ENCODE data around the gene ARHGEF25. TPM values are rescaled to one million over a fixed set of nuclear protein-coding genes. Genes with fewer than 3 reads are reported as not detected.
"Not testable (repeated sequence)": the region's sequence is repeated elsewhere in the genome, so short reads cannot be mapped to it uniquely, and the experiment has no call there.

The ARHGEF25 gene
- 10 to 100 TPM; 73.8 to 77.0 TPM for total RNA-seq

DNA sequence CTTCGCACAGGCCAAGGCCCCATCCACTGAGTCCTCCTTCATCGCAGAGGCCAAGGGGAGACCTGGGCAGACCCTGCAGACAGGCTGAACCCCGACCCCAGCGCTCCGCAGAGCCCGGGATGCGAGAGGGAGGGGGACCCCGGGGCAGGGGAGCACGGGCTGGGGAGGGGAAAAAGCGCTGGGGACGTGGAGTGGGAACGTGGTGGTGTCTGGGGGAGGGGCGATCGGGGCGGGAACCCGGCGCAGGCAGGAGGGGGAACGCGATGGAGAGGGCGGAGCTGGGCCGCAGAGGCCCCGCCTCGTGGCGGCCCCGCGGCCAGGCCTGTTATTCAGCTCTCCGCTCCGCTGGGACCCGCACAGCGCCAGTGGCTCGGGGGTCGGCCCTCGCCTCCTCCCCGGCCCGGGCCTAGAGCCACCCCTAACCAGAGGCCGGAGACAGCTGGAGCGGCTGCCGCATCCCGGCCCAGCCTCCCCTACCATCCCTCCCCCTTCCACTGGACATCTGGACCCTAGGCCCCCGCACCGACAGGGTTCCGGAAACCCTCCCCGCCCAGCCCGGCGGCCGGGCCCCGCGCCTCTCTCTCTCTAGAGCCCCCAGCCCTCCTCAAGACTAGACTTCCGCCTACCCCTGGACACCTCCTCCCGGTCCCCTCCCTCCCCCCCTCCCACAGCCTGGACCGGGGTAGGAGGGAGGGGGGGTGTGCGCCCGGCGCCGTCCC lies at the start of gene ARHGEF25:
Gene ARHGEF25 (plus strand): TSS at position 328 of the 719 bp plus-strand sequence. CDS start 460 bp downstream, outside the sequence.
- H3K27ac ChIP-seq, result peak within 1 kb of the TSS; percentile 97 to 99
- DNase-seq (ENCODE audit: low spot score) (no peak), ATAC-seq (ENCODE audit: insufficient number of reproducible peaks, low FRiP score, low read depth) (peak; percentile 63)
- H3K27me3 ChIP-seq (replicated peaks; ENCODE audit: insufficient read depth), result no peaks in the 10 kb centered on the region
- TF ChIP-seq, protein P1, sequence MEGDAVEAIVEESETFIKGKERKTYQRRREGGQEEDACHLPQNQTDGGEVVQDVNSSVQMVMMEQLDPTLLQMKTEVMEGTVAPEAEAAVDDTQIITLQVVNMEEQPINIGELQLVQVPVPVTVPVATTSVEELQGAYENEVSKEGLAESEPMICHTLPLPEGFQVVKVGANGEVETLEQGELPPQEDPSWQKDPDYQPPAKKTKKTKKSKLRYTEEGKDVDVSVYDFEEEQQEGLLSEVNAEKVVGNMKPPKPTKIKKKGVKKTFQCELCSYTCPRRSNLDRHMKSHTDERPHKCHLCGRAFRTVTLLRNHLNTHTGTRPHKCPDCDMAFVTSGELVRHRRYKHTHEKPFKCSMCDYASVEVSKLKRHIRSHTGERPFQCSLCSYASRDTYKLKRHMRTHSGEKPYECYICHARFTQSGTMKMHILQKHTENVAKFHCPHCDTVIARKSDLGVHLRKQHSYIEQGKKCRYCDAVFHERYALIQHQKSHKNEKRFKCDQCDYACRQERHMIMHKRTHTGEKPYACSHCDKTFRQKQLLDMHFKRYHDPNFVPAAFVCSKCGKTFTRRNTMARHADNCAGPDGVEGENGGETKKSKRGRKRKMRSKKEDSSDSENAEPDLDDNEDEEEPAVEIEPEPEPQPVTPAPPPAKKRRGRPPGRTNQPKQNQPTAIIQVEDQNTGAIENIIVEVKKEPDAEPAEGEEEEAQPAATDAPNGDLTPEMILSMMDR (IDR thresholded peaks at IDR 0.05), result no peak
- H3K4me1 ChIP-seq (ENCODE audit: control insufficient read depth in 1 of 2, low read depth in 2 of 2), result peaks cover 11 to 59% of the 10 kb centered on the region in 2 donors
- no peaks in the 10 kb centered on the region for H3K9me3 ChIP-seq
- peaks cover 34% of the 10 kb centered on the region for H3K36me3 ChIP-seq
- peak within 1 kb of the TSS; percentile 80 for H3K4me3 ChIP-seq

DNA sequence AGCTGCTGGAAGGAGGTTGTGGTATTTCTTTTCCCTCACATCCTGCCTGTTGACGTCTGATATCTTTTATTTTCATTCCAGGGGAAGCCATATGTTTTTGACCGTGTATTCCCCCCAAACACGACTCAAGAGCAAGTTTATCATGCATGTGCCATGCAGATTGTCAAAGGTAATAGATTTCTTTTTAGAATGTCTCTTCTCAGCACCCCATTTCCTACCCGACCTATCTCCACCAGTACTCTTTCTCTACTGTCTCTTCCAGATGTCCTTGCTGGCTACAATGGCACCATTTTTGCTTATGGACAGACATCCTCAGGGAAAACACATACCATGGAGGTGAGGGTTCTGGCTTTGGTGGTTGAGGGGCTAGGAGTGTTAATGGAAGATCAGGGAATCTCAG lies 47.9 kb upstream of the ARHGEF25 start:
- Histone ChIP-seq H3K9me3 (no peaks in the 10 kb centered on the region), H3K27ac (no peak overlapping the region), H3K36me3 (no peaks in the 10 kb centered on the region), H3K4me1 (ENCODE audit: control insufficient read depth in 1 of 2, low read depth in 2 of 2) (no peaks in the 10 kb centered on the region), H3K27me3 (replicated peaks; ENCODE audit: insufficient read depth) (no peaks in the 10 kb centered on the region), H3K4me3 (no peak overlapping the region)
- no peak for DNase-seq (ENCODE audit: low spot score)
- TF ChIP-seq, protein P1 (IDR thresholded peaks at IDR 0.05), result no peak
- ATAC-seq (ENCODE audit: insufficient number of reproducible peaks, low FRiP score, low read depth), result no peak

DNA sequence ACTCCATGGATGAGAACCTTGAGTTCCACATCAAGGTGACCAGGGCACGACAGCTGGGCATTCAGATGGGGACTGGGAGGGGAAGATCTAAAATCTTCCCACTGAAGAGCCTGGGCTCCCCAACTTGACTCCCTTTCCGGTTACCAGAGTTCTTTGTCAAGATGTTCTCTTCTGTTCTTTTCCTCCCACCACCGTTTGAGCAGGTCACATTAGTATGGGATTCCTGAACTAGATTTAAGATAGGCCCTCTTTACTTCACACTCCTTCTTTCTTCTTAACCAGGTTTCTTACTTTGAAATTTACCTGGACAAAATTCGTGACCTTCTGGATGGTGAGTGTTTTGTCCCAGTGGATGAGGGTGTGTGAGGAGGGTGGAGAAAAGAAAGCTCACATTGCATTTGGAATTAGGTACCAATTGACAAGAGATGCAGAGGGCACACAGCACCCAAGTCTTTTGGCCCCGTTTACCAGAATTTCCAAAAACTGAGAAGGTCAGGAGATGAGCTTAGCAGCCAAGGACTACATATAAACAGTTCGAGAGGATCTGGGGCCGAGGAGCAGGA lies 47.0 kb upstream of the ARHGEF25 start:
- DNase-seq (ENCODE audit: low spot score), result no peak
- ATAC-seq (ENCODE audit: insufficient number of reproducible peaks, low FRiP score, low read depth), result no peak
- no peaks in the 10 kb centered on the region for H3K4me1 ChIP-seq (ENCODE audit: control insufficient read depth in 1 of 2, low read depth in 2 of 2)
- no peak overlapping the region for H3K4me3 ChIP-seq
- TF ChIP-seq, protein P1 (IDR thresholded peaks at IDR 0.05), result no peak
- H3K27ac ChIP-seq, result no peak overlapping the region
- H3K9me3 ChIP-seq, result no peaks in the 10 kb centered on the region
- no peaks in the 10 kb centered on the region for H3K36me3 ChIP-seq
- no peaks in the 10 kb centered on the region for H3K27me3 ChIP-seq (replicated peaks; ENCODE audit: insufficient read depth)

DNA sequence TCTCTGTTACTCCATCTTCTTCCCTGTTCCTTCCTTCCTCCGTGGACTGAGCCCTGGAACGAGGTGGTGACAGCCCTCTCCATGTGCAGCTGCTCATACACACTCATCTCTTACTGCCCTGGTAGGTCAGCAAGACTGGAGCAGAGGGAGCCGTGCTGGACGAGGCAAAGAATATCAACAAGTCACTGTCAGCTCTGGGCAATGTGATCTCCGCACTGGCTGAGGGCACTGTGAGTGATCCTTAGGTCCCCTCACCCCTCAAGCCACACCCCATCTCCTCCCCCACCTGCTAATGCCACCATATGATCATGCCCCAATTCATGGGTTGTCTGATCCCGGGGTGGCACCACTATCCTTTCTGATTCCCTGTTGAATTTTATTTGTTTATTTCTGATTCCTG lies 42.4 kb upstream of the ARHGEF25 start:
- no peaks in the 10 kb centered on the region for H3K27me3 ChIP-seq (replicated peaks; ENCODE audit: insufficient read depth)
- no peak overlapping the region for H3K4me3 ChIP-seq
- no peaks in the 10 kb centered on the region for H3K9me3 ChIP-seq
- no peak for DNase-seq (ENCODE audit: low spot score)
- no peaks in the 10 kb centered on the region for H3K36me3 ChIP-seq
- H3K4me1 ChIP-seq (ENCODE audit: control insufficient read depth in 1 of 2, low read depth in 2 of 2), result no peaks in the 10 kb centered on the region
- TF ChIP-seq, protein P1 (IDR thresholded peaks at IDR 0.05), result no peak
- no peak overlapping the region for H3K27ac ChIP-seq
- ATAC-seq (ENCODE audit: insufficient number of reproducible peaks, low FRiP score, low read depth), result no peak

DNA sequence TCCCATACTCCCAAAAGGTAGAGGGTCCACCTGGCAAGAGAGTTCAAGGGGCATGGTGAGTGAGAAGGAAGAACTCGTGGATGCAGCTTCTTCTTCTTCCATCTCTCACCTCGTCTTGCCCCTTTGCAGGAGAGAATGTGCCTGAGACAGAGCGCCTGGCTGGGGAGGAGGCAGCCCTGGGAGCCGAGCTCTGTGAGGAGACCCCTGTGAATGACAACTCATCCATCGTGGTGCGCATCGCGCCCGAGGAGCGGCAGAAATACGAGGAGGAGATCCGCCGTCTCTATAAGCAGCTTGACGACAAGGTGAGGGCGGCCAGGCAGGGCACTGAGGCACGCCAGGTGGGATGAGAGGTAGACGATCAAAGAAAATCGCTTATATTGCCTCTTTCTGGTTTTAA lies 41.4 kb upstream of the ARHGEF25 start:
- TF ChIP-seq, protein P1 (IDR thresholded peaks at IDR 0.05), result no peak
- H3K36me3 ChIP-seq, result no peaks in the 10 kb centered on the region
- DNase-seq (ENCODE audit: low spot score) (no peak), ATAC-seq (ENCODE audit: insufficient number of reproducible peaks, low FRiP score, low read depth) (no peak)
- no peak overlapping the region for H3K27ac ChIP-seq
- H3K9me3 ChIP-seq, result no peaks in the 10 kb centered on the region
- no peaks in the 10 kb centered on the region for H3K27me3 ChIP-seq (replicated peaks; ENCODE audit: insufficient read depth)
- no peak overlapping the region for H3K4me3 ChIP-seq
- no peaks in the 10 kb centered on the region for H3K4me1 ChIP-seq (ENCODE audit: control insufficient read depth in 1 of 2, low read depth in 2 of 2)

DNA sequence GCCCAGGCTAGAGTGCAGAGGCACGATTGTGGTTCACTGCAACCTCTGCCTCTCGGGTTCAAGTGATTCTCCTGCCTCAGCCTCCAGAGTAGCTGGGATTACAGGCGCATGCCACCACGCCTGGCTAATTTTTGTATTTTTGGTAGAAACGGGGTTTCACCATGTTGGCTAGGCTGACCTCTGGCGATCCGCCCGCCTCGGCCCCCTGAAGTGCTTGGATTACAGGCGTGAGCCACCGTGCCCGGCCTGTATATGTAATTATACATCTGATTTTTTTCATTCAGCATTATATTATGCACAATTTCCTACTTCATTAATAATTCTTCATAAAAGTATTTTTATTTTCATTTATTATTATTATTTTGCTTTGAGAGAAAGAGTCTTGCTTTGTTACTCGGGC lies 40.8 kb upstream of the ARHGEF25 start:
- H3K27ac ChIP-seq; H3K27me3 ChIP-seq (replicated peaks; ENCODE audit: insufficient read depth): not testable (repeated sequence)

More for the DNA sequence above, 40.8 kb upstream of the ARHGEF25 start:
- H3K4me3 ChIP-seq; H3K9me3 ChIP-seq; H3K4me1 ChIP-seq (ENCODE audit: control insufficient read depth in 1 of 2, low read depth in 2 of 2); DNase-seq (ENCODE audit: low spot score); ATAC-seq (ENCODE audit: insufficient number of reproducible peaks, low FRiP score, low read depth); H3K36me3 ChIP-seq: not testable (repeated sequence)

Measured in thoracic aorta (tissue), 2 donors.